Measurements from ENCODE around the gene TUBB2B.

GRCh38 chr6:3208098-3208774, 19.2 kb downstream of the TUBB2B start:
- TF ChIP-seq ZBTB7A (IDR thresholded peaks at IDR 0.05; ENCODE audit: borderline replicate concordance, control insufficient read depth, low read depth, low read length) (no peak), REST (IDR thresholded peaks at IDR 0.05; ENCODE audit: borderline replicate concordance) (no peak), REST (CRISPR knock-in tag; IDR thresholded peaks at IDR 0.05; ENCODE audit: low read depth) (no peak), HMBOX1 (IDR thresholded peaks at IDR 0.05) (no peak), ZBTB8A (IDR thresholded peaks at IDR 0.05; ENCODE audit: partially characterized antibody) (no peak), EZH2 (IDR thresholded peaks at IDR 0.05; ENCODE audit: borderline replicate concordance, low read depth, low read length) (no peak), FOXA1 (IDR thresholded peaks at IDR 0.05; ENCODE audit: borderline replicate concordance) (no peak), MAFF (IDR thresholded peaks at IDR 0.05; ENCODE audit: low read length) (no peak), RAD21 (CRISPR knock-in tag; conservative IDR thresholded peaks at IDR 0.05 in 1 of 2, IDR thresholded peaks at IDR 0.05 in 1 of 2) (no peak), ZNF609 (CRISPR knock-in tag; IDR thresholded peaks at IDR 0.05; ENCODE audit: borderline replicate concordance) (no peak), MTA3 (IDR thresholded peaks at IDR 0.05; ENCODE audit: borderline replicate concordance) (no peak), MED1 (CRISPR knock-in tag; IDR thresholded peaks at IDR 0.05; ENCODE audit: borderline replicate concordance) (no peak), CBX2 (IDR thresholded peaks at IDR 0.05; ENCODE audit: insufficient read depth, low read length, poor library complexity, severe bottlenecking) (no peak)
